Umbilical cord (tissue), 2 donors: ENCODE measurements around the gene SLC39A1. TPM values are rescaled to one million over a fixed set of nuclear protein-coding genes. Genes with fewer than 3 reads are reported as not detected.

Source experiments
- DNase-seq: peaks from one replicate; pipeline ENCODE4 v3.0.0-alpha.2; 2015; ENCODE audit warnings: low spot score
- total RNA-seq: library from RNA; depleted of rRNA; stranded (reverse); fragments of >200 nt; gene quantifications from one replicate; pipeline ENCODE4 v1.2.3, GENCODE V29; 2014; ENCODE audit warnings: low replicate concordance; ENCODE audit not compliant: insufficient read depth

The SLC39A1 gene
- total RNA-seq, 1 donor from 2014 or later = 80.9 TPM

- DNase-seq = no peak
These were observed 12.2 kb downstream of the SLC39A1 start for GRCh38 chr1:153951183-153951582.

GRCh38 chr1:153946622-153947241 lies 16.6 kb downstream of the SLC39A1 start, which contains the start of gene DENND4B:
Gene DENND4B (minus strand): TSS chr1:153946718. CDS start chr1:153944374, 2,344 bp downstream.
- peak; percentile 80 for DNase-seq

GRCh38 chr1:153945795-153946621 lies 17.3 kb downstream of the SLC39A1 start:
- peak; percentile 73 for DNase-seq

GRCh38 chr1:153945131-153945794 lies 18.1 kb downstream of the SLC39A1 start:
- no peak for DNase-seq

- DNase-seq = no peak
These were observed 18.6 kb downstream of the SLC39A1 start for GRCh38 chr1:153944827-153945117.

- DNase-seq = no peak
These were observed 19.1 kb downstream of the SLC39A1 start for GRCh38 chr1:153944005-153944826.

GRCh38 chr1:153942766-153943549 lies 20.4 kb downstream of the SLC39A1 start:
- no peak for DNase-seq

GRCh38 chr1:153941826-153942725 lies 21.3 kb downstream of the SLC39A1 start:
- DNase-seq = no peak

- DNase-seq = no peak
These were observed 22.6 kb downstream of the SLC39A1 start for GRCh38 chr1:153940756-153941155.

- DNase-seq = no peak
These were observed 23.9 kb downstream of the SLC39A1 start for GRCh38 chr1:153939476-153939875.

GRCh38 chr1:153938996-153939395 lies 24.3 kb downstream of the SLC39A1 start:
- no peak for DNase-seq

- DNase-seq = no peak
These were observed 26.0 kb downstream of the SLC39A1 start for GRCh38 chr1:153937331-153937730.

- DNase-seq = no peak
These were observed 27.1 kb downstream of the SLC39A1 start for GRCh38 chr1:153936011-153936802.

- no peak for DNase-seq
These were observed 28.6 kb downstream of the SLC39A1 start for GRCh38 chr1:153934746-153935145.

- no peak for DNase-seq
These were observed 29.4 kb downstream of the SLC39A1 start for GRCh38 chr1:153933955-153934354.

- DNase-seq = no peak
These were observed 29.9 kb downstream of the SLC39A1 start for GRCh38 chr1:153933430-153933829.

- no peak for DNase-seq
These were observed 30.9 kb downstream of the SLC39A1 start for GRCh38 chr1:153932156-153933131.
